HepG2 (cell line): ENCODE measurements around the gene NARF. TPM values are rescaled to one million over a fixed set of nuclear protein-coding genes. Genes with fewer than 3 reads are reported as not detected.

Source experiments
- ATF4 ChIP-seq, 2 experiments: fragments of 450-650 bp in 1 of 2; sonication (generic) in 1 of 2; formaldehyde crosslinking; IDR thresholded peaks; 2 replicates each; pipeline versions ENCODE4 v1.5.0 to v1.8.0; 2020 to 2022; ENCODE audit warnings: mild to moderate bottlenecking in 1 of 2, missing genetic modification reagents in 1 of 2
- ATF7-NPFF ChIP-seq: sonication (generic); formaldehyde crosslinking; IDR thresholded peaks from 2 replicates; pipeline ENCODE4 v1.8.1; 2023; ENCODE audit warnings: mild to moderate bottlenecking, low read depth, missing genetic modification reagents, moderate library complexity
- CREB3 ChIP-seq: sonication (generic); formaldehyde crosslinking; IDR thresholded peaks from 2 replicates; pipeline ENCODE4 v1.5.0; 2020; ENCODE audit warnings: missing genetic modification reagents
- EEA1 ChIP-seq: sonication (generic); formaldehyde crosslinking; IDR thresholded peaks from 2 replicates; pipeline ENCODE4 v1.5.1; 2020; ENCODE audit warnings: mild to moderate bottlenecking, missing genetic modification reagents, borderline replicate concordance
- EP300 ChIP-seq, 3 experiments: sonication (generic) in 1 of 3; formaldehyde crosslinking in 1 of 3; IDR thresholded peaks; 2 replicates each; pipeline versions ENCODE4 v1.5.1 to v1.6.1; 2011 to 2020; ENCODE audit warnings: low read depth in 2 of 3, low read length in 2 of 3, borderline replicate concordance in 1 of 3, improper control_type of control experiment in 1 of 3, mild to moderate bottlenecking in 1 of 3, missing genetic modification reagents in 1 of 3, moderate library complexity in 1 of 3
- FOXP4 ChIP-seq: sonication (generic); formaldehyde crosslinking; IDR thresholded peaks from 2 replicates; pipeline ENCODE4 v1.4.0; 2020; ENCODE audit warnings: missing genetic modification reagents
- IKZF1 ChIP-seq: fragments of 450-650 bp; IDR thresholded peaks from 2 replicates; pipeline ENCODE4 v1.7.1; 2016
- ISX ChIP-seq: sonication (generic); formaldehyde crosslinking; conservative IDR thresholded peaks from 2 replicates; pipeline ENCODE4 v1.5.0; 2020; ENCODE audit warnings: missing genetic modification reagents
- NCOR1 ChIP-seq: fragments of 200-600 bp; sonication (generic); IDR thresholded peaks from 2 replicates; pipeline ENCODE4 v1.7.0; 2017; ENCODE audit warnings: antibody characterized with exemption, low read length, borderline replicate concordance
- NRL ChIP-seq: sonication (generic); formaldehyde crosslinking; IDR thresholded peaks from 2 replicates; pipeline ENCODE4 v1.5.0; 2020; ENCODE audit warnings: missing genetic modification reagents, mild to moderate bottlenecking, moderate library complexity, borderline replicate concordance
- PHF5A ChIP-seq: IDR thresholded peaks from one replicate; pipeline ENCODE4 v1.6.1; 2018; ENCODE audit warnings: low read depth, missing genetic modification reagents; ENCODE audit not compliant: unreplicated experiment
- SETDB1 ChIP-seq: sonication (generic); formaldehyde crosslinking; IDR thresholded peaks from 2 replicates; pipeline ENCODE4 v1.5.1; 2020; ENCODE audit warnings: missing genetic modification reagents, mild to moderate bottlenecking, borderline replicate concordance
- SP1 ChIP-seq, 2 experiments: fragments of 450-650 bp in 1 of 2; sonication (generic) in 1 of 2; formaldehyde crosslinking in 1 of 2; IDR thresholded peaks; 2 replicates each; pipeline versions ENCODE4 v1.4.0 to v1.6.1; 2016 to 2020; ENCODE audit warnings: missing genetic modification reagents in 1 of 2
- TFDP1 ChIP-seq: IDR thresholded peaks from 2 replicates; pipeline ENCODE4 v1.6.1; 2016; ENCODE audit warnings: missing compliant biosample characterization, missing genetic modification reagents, borderline replicate concordance
- XBP1 ChIP-seq: sonication (generic); formaldehyde crosslinking; IDR thresholded peaks from 2 replicates; pipeline ENCODE4 v1.5.0; 2020; ENCODE audit warnings: missing genetic modification reagents
- YEATS2 ChIP-seq: sonication (generic); formaldehyde crosslinking; IDR thresholded peaks from 2 replicates; pipeline ENCODE4 v1.4.0; 2020; ENCODE audit warnings: missing genetic modification reagents, borderline replicate concordance
- ZKSCAN8 ChIP-seq: IDR thresholded peaks from 2 replicates; pipeline ENCODE4 v1.6.1; 2016; ENCODE audit warnings: borderline replicate concordance, missing genetic modification reagents, missing compliant biosample characterization
- ZNF280B ChIP-seq: sonication (generic); formaldehyde crosslinking; IDR thresholded peaks from 2 replicates; pipeline ENCODE4 v1.5.0; 2020; ENCODE audit warnings: missing genetic modification reagents, mild to moderate bottlenecking, borderline replicate concordance
- ZNF354B ChIP-seq: sonication (generic); formaldehyde crosslinking; IDR thresholded peaks from 2 replicates; pipeline ENCODE4 v1.8.0; 2022; ENCODE audit warnings: mild to moderate bottlenecking, missing genetic modification reagents
- ZNF737 ChIP-seq: sonication (generic); formaldehyde crosslinking; IDR thresholded peaks from 2 replicates; pipeline ENCODE4 v1.5.0; 2020; ENCODE audit warnings: missing genetic modification reagents, mild to moderate bottlenecking, borderline replicate concordance
- polyA plus RNA-seq, 8 experiments: library from polyadenylated mRNA; depleted of rRNA in 3 of 8; stranded (reverse) in 7 of 8; unstranded in 1 of 8; fragments of >200 nt; fragmentation: Illumina TruSeq in 4 of 8; extraction: Trizol in 4 of 8; gene quantifications; 2 replicates each; pipeline versions ENCODE4 v1.2.1 to v1.2.3, GENCODE V29; 2011 to 2016; ENCODE audit warnings: low read depth in 4 of 8, missing spikeins in 1 of 8, mixed read lengths in 1 of 8; ENCODE audit not compliant: insufficient read depth in 1 of 8
- total RNA-seq, 5 experiments: library from RNA; depleted of rRNA; stranded (reverse); fragments of >200 nt; fragmentation: Illumina TruSeq; extraction: Trizol; gene quantifications; 2 replicates each; pipeline ENCODE4 v1.2.3, GENCODE V29; 2016; ENCODE audit warnings: low read depth in 1 of 5

Gene NARF
- total and polyA plus RNA-seq, 2 of the 13 experiments (the other 11 are each of a cell fraction or from before 2014, with no cell fraction given) = 61.1 to 144 TPM

GRCh38 chr17:82518826-82519810 lies 60.6 kb downstream of the NARF start, which contains the start of gene FOXK2 (continued):
- TF ChIP-seq NCOR1 (0 out of 2 replicates have a peak, but pooled peaks have one; percentile 16), ZNF354B (CRISPR knock-in tag) (no peak), TFDP1 (peak; percentile 3; the same call in 1 of the 2 replicates), ZNF280B (CRISPR knock-in tag) (peak; percentile 45; the same call in 1 of the 2 replicates), EEA1 (CRISPR knock-in tag) (peak; percentile 84; the same call in 1 of the 2 replicates), ATF7-NPFF (CRISPR knock-in tag) (peak; percentile 92; the same call in 1 of the 2 replicates), PHF5A (no peak), NRL (CRISPR knock-in tag) (0 out of 2 replicates have a peak, but pooled peaks have one; percentile 55), ZNF737 (no peak), FOXP4 (0 out of 2 replicates have a peak, but pooled peaks have one; percentile 33), YEATS2 (CRISPR knock-in tag) (peak; percentile 53; the same call in 1 of the 2 replicates), CREB3 (CRISPR knock-in tag) (peak; percentile 90; the same call in 1 of the 2 replicates), EP300 (IDR thresholded peaks at IDR 0.05; ENCODE audit: low read depth in 2 of 2, low read length in 2 of 2) (peak; percentile 48 to 66; a peak in 3 of 4 replicates), EP300 (CRISPR knock-in tag; IDR thresholded peaks at IDR 0.05; ENCODE audit: borderline replicate concordance) (no peak), SETDB1 (CRISPR knock-in tag) (no peak), SP1 (IDR thresholded peaks at IDR 0.05) (no peak), SP1 (CRISPR knock-in tag; IDR thresholded peaks at IDR 0.05) (peak; percentile 77), XBP1 (no peak), ISX (CRISPR knock-in tag) (0 out of 2 replicates have a peak, but pooled peaks have one; percentile 21), ATF4 (CRISPR knock-in tag; IDR thresholded peaks at IDR 0.05) (no peak), ZKSCAN8 (no peak), IKZF1 (no peak)
